GM19463 (cell line): ENCODE measurements around the gene PARS2.
A peak's percentile ranks its signal among the peaks of the same experiment; 100 is the strongest.

Experiments used
- ATAC-seq: cut with Tn5 transposase; IDR thresholded peaks from one replicate; pipeline ENCODE4 v1.9.1; 2021; ENCODE audit warnings: mild to moderate bottlenecking, moderate library complexity; ENCODE audit not compliant: unreplicated experiment

The PARS2 gene

DNA sequence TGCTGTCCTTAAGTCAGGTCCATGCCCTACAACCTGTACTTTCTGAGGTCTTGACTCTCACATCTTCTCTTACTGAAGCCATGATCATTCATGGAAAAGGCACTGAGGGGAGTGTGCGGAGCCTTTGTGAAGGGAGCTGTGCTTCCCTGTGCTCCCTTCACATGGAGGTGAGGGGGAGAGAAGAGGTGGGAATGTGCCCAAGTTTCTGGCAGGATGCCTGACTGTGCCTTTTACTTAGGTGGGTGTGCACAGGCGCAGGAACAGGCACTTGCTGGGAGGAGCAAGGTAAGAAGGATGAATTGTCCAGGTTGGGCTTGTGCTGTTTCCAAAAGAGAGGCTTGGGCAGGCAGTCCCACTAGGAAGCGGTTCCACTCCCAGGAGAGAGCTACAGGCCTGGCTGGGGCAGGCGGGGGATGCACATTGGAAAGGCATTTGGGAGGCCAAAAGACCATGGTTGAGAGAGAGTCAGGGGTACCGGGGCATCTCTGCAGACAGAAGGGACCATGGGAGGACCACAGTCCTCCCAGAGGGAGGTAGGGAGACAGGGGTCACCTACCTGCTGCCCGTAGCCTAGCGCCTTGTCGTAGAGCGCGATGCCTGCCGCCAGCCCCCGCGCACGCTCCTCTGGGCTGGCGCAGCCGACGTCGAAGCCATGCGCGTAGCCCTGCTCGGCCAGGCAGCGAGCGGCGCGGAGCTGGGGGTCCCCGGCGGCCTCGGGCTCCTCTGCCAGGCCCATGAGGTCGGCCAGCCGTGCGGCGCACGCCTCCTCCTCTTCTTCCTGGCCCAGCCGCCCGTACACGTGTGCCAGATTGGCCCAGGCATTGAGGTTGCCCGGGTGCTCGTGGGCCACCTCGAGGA is 35.9 kb upstream of the PARS2 start:
- no peak for ATAC-seq

DNA sequence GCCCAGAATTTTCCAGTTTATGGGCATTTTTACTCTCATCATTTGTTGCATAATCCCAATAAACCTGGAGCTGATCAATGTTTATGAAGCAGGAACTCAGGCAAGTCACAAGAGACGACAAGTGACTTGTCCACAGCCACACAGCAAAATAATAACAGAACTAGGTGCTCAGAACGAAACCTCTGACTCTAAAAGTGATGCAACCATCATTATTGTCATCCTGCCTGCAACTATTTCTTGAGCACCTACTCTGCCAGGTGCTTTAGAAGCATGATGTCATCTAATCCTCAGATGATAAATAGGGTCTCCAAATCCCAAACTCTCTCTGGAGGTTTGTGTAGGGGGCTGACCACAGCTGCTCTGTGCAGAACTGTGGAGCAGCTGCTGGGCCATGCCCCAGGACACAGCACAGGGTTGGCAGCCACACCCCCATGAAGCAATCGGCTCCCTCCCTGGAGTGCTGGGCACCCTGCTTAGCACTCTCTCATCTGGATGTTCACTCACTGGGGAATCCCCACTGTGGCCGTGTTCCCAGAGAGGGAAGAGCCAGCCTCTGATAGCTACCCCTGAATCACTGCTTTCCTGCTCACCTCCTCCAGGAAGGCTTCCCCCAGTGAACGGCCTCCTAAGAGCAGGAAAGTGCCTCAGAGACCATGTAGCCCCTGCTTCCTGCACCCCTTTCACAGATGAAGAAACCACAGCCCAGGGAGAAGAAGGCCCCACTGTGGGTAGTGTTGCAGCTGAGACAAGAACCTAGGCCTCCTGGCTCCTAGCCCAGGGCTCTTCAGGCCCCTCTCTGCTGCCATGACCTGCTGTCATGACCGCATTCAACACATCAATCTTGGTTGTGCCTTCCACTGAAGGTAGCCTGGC is 34.7 kb upstream of the PARS2 start:
- ATAC-seq = peak; percentile 41

DNA sequence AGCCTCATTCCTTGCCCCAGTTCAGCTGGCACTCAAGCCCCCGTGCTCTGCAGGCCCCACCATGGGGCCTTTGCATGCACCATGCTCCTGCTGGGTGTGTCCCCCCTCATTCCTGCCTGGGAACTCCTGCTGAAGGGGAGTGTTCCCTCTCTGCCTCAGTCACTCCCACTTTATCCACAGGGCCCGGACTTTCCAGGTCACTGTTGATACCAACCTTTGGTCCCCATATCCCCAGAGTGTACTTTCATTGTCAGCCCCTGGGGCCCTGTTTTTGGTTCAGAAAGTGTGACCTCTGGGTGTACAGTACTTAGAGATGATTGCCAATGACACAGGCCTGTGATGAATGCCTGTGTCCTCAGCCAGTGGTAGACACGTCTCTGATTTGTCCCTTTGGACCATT is 33.9 kb upstream of the PARS2 start:
- ATAC-seq = no peak

DNA sequence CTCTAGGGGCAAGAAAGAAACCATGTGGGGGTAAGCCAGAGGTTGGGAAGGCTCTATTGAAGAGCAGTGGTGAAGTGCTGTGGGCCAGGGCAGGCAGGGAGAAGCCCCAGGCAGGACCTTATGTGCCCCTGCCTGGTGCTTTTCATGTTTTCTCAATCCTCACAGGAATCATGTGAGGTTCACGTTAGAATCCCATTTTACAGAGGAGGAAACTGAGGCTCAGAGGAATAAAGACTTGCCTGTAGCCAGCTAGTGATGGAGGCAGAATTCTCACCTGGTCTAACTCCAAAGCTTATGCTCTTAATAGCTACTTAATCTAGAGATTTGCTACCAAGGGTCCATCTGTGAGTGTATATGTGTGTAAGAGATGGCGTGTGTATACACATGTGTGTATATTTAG is 32.6 kb upstream of the PARS2 start:
- no peak for ATAC-seq

DNA sequence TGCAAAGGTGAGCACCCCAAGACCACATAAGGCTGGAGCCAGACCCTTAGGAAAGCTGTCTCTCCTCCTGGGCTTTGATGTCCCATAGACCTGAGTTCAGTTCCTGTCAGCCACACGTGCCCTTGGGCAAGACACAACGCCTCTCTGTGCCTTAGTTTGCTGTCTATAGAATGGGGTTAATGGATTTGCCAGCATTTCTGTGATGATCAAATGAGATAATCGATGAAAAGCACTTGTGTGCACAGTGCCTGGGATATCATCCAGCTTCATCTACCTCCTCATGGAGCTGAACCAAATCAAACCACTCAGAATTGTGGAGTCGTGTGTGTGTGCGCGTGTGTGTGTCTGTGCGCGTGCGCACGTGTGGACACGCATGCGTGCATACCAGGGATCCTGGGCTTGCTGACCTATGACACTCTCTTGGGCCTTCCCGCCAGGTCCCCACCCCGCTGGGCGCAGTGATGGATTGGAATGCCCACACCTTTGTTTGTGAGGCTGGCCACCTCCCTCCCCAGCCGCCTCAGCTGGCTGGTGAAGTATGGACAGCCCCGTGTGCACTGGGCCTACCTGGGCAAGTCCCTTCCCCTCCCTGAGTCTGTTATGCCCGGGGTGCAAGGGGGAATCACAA is 31.6 kb upstream of the PARS2 start:
- ATAC-seq = no peak

DNA sequence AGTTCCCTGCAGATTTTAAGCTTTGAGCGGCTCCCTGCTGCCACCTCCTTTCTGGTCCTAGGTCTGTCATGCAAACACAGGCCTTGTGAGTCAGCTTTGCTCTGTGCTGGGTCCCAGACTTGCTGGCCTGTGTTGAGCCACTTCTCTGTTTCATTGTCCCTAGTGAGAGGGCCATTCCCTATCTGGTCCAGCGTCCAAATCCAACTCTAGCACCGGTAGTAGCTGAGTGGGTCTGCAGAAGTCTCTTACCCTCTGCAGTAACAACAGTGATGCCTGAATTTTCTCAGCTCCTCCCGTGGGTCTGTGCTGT is 31.0 kb upstream of the PARS2 start:
- no peak for ATAC-seq

DNA sequence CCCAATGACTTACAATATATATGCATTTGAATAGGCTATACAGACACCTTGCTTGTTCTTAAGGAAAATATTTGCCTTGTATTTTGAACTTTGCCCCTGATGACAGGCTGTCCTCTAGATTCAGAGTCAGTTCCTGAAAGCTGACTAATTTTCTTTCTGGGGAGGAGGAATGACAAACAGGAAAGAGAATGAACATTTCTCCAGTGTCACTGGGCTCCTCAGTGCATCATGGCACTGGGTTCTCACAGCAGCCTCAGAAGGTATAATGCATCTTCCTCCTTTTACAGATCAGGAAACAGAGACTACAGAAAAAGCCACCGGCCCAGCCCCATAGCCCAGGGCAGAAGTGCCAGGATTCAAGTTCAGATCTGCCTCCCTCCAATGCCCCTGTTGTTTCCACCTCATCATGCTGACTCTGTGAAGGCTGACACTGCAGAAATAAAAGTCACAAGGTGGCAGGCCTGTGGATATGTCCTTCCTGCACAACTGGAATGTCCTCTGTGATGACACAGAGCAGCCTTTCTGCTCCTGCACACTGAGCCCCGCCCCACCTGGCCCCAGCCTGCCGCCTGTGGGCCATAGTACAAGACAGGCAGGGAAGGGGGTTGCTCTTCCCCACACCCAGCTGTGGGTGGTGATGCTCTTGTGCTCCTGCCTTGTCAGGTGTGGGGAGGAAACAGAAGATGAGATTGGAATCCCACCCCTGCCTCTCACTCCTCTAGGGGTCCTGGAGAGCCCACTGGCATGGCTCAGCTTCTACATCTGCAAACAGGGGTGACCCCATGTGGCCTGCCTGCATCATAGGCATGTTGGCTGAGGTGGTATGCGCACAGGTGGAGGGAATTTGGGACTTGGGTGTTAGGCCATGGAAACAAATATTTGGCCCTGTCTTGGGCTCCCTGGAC is 30.4 kb upstream of the PARS2 start:
- no peak for ATAC-seq

DNA sequence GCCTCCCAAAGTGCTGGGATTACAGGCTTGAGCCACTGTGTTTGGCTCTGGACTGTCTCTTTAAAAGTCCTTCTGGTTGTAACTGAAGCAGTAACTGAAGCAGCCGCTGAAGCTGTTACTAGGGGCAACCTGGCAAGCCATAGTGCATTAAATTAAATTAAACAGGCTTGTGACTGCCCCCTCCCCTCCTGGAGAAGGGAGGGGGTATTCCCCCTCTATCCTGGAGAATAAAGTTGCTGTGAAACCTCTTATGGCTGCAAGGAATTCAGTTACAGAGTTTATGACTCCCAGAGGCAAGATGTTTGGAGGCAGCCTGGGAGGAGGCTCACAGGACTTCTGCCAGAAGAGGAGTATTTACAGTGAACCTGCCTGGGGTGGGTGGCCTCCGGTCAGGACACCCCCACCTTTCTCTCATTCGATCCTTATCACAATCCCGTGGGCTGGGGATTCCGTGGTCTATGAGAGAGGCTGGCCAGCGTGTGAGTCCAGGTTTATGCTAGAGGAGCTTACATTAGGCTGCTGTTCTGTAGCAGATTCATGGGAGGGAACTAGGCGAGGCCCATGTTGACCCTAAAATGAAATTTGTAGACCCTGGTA is 28.5 kb upstream of the PARS2 start:
- no peak for ATAC-seq

DNA sequence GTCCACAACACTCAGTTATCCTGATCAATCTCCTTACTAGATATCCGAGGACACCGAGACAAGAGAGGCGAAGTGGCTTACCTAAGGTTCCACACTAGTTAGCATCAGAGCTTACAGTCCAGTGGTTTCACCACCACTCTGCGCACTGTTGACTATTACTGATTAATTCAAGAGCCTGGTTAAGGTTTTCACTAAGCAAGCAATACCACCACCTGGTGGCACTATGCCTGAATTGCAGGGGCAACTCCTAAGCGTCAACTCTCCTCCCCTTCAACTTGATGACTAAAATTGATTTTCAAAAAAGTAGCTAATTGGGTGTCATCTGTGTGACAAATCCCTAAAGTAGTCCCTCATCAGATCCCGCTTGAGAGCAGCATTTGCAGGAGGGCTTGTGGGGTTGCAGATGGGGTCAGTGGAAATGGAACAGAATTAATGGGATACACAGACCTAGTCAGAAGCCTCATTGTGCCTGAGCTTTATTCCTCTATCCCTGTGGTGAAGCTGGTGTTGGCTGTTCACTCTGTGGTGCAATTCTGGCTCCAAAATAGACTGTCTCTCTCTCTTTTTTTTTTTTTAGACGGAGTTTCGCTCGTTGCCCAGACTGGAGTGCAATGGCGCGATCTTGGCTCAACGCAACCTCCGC is 27.7 kb upstream of the PARS2 start:
- ATAC-seq = no peak

DNA sequence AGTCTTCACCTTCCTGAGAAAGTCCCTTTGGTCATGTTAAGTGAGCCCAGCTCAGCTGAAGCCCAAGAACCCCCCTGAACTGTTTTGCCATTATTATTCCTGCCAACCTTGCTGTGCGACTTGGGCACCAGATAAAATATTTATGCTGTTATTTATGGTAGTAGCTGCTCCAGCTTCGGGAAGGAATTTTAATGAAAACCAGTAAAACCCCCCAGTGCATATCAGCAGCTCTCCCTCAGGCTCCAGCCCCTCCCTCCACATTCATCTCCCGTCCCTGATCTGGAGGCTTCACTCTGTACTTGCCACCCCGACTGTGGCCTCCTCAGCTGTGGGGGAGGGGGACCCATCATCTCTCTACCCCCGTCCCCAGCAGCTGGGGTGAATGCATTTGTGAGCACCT is 24.1 kb upstream of the PARS2 start:
- ATAC-seq = no peak

DNA sequence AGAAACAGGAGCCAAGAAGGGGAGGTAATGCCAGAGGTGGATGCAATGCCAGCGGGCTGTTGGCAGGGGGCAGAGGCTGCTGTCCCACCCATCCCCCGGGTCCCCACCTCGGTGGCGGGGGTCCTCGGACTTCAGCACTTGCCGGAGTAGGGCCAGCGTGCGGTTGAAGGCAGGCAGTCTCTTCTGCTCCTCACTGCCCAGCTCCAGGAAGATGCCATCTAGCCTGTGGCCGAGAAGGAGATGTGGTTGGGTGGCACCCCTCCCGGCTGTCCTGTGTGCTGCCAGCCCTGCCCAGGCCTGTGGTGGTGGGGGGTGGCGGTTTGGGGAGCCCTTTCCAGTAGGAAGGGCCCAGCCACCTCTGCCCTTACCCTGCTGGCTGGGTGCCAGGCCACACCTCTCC is 23.3 kb upstream of the PARS2 start:
- no peak for ATAC-seq

DNA sequence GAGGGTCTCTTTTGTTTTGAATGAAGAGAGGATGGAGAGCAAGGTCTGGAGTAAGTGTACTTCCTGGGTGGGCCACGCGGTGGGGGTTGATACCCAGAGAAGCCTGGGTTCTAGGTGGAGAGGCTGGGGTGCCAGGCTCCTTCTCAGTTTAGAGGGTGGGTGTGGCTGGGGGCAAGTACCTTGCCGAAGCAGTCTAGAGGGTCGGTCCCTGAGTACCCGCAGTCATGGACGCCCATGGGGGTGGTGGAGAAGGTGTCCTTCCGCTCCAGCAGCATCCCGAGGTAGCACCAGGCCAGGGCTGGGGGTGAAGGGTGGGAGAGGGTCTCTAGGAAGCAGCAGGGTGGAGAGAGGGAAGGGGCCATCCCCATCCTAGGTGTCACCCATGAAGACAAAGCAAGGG is 22.5 kb upstream of the PARS2 start:
- ATAC-seq = no peak

DNA sequence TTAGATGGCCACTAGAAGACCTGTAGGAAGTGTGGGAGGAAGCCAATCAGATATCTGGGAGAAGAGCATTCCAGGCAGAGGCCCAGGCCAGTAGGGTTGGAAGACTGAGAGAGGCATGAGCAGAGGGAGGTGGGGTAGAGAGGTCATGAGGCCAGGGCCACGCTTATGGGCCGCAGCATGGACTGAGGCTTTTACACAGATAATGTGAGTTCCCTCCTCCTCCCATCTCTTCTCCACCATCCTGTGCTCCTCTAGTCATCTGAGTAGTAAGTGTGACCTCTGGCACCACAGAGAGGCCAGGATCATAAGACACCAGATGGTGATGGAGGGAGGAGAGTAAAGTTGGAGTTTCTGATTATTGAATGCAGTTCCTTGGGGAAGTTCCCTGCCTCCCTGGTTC is 19.7 kb upstream of the PARS2 start:
- ATAC-seq = no peak

DNA sequence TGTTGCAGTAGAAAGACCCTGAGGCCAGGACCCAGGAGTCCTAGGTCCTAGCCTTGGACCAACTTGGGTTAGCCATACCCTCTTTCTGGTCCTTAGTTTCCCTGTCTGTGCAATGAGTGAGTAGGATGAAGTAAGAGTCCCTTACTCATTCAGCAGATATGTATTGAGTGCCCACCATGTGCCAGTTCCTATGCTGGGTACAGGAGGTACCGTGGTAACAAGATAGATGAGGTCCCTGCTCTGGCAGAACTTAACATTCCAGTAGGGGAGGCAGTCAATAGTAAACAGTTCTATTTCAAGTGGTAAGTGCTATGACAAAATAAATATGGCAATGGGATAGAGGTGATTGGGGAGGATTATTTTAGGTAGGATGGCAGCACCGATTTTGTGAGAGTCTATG is 18.3 kb upstream of the PARS2 start:
- ATAC-seq = no peak

DNA sequence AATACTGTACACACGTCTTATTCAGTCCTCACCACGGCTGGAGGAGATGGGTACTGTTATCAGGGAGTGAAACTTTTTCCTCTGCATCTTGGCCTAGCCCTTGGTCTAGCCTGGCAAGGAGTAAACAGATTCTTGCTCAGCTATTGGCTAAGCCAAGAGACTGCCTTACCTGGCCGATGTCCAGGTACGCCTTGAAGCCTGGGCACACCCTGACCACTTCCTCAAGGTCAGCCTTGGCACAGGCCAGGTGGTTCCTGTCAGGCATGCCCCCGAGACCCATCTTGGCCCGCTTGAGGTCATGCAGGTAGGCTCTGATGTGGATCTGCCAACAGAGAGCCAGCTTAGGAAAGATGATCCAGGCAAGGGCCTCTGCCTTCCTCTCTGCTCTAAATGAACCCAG is 17.8 kb upstream of the PARS2 start:
- no peak for ATAC-seq

DNA sequence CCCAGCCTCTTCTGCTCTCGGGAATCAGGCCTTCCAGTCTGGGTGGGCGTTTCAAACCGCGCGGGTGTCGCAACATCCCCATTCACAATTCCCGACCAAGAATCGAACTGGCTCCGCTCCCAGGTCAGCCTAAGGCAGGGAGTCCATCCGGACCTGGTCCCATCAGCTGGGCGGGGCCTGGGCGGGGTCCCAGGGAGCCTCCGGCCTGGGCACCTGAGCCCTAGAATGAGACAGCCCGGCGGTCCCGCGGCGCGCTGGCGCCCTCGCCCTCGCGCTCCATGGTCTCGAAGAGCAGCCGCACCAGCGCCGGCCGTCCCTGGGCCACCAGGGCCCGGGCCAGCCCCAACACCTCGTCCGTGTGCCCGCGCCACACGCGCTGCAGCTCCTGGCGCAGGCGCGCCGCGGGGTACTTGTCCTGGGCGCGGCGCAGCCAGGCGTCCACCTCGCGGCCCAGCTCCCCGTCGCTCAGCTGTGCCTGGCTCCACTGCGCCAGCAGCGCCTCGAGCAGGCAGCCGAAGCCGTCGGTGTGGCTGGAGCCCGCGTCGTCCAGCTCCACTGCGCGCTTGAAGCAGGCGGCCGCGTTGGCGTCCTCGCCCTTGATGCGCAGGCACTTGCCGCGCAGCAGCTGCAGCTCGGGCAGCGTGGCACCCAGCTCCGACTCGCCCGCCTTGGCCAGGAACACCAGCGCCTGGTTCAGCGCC is 16.9 kb upstream of the PARS2 start:
- no peak for ATAC-seq

DNA sequence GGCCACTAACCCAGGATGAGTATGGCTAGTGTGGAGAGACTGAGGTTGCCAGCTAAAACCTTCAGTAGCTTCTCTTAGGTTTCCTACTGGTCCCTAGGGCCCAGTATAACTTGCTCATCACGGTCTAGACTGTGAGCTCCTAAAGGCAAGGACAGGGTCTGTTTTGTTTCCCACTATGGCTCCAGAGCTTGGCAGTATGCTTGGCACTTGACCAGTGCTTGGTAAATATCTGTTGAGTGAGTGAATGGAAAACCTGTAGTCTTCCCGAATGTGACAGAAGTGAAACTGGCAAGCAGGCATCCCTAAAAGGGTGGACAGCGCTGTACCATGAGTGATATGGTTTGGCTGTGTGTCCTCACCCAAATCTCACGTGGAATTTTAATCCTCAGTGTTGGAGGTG is 13.1 kb upstream of the PARS2 start:
- no peak for ATAC-seq

DNA sequence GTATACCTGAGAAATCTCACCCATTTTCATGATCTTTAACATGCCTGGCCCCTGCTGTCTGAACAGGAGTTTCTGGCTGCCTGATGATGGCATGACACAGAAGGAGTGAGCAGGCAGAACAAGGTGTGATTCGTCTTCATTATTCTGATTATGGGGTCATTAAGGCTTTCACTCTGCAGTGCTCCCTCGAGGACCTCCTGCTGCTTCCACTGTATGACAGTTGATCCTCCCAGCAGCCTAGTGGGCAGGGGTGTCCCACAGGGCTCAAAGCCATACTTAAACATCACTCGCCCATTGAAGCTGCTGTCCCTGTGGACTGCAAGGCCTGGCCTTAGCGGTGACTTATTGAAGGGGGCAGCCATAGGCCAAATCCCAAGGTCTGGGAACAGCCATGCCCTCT is 12.7 kb upstream of the PARS2 start:
- no peak for ATAC-seq
